GM18951 (cell line): ENCODE results near the gene ELP2.
"Not testable (repeated sequence)": the region's sequence is repeated elsewhere in the genome, so short reads cannot be mapped to it uniquely, and the experiment has no call there.

Experiments
- POLR2A ChIP-seq: IDR thresholded peaks from 4 replicates; pipeline ENCODE4 v1.6.1; 2011; ENCODE audit warnings: mild to moderate bottlenecking; ENCODE audit not compliant: insufficient read length, insufficient read depth; ENCODE audit errors: extremely low read depth
- in situ Hi-C: fragments of 300-500 bp; cut with MboI; formaldehyde crosslinking; loops from one replicate; pipeline ENCODE4 v1.12.0; 2022; ENCODE audit warnings: low sequenced_read_pairs, mixed read lengths, inconsistent platforms; ENCODE audit not compliant: unreplicated experiment

The ELP2 gene

DNA sequence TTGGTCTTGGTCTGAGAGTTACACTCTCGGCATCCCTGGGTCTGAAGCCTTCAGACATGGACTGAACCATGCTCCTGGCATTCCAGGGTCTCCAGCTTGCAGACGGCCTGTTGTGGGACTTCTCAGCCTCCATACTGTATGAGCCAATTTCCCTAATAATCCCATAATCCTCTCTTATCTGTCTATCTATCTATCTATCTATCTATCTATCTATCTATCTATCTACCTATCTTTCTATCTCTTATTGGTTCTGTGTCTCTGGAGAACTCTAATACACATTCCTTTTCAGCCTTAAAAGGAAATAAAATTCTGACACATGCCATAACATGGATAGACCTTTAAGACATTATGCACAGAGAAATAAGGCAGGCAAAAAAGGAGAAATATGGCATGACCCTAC is 24.9 kb upstream of the ELP2 start:
- in situ Hi-C loops = no loop called here

DNA sequence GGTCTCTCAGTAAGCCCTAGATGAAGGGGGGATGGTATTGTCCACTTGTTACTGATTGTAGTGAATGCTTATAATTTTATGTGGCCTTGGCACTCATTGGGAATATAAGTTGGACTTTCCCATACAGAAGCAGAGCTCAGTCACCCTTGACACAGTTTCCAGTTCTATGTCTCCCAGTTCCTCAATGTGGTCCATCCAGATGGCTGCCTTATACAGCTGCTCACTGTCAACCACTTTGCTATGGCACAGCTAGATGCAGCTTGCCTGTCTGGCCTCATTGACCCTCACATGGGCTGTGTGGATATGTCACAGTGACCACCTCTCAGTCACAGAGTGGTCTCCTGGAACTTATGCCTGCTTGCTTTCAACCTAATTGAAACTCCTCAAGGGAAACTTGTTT is 22.2 kb upstream of the ELP2 start:
- no peak for TF ChIP-seq POLR2A
- in situ Hi-C loops = no loop called here

More for the DNA sequence above, 24.9 kb upstream of the ELP2 start:
- no peak for TF ChIP-seq POLR2A

DNA sequence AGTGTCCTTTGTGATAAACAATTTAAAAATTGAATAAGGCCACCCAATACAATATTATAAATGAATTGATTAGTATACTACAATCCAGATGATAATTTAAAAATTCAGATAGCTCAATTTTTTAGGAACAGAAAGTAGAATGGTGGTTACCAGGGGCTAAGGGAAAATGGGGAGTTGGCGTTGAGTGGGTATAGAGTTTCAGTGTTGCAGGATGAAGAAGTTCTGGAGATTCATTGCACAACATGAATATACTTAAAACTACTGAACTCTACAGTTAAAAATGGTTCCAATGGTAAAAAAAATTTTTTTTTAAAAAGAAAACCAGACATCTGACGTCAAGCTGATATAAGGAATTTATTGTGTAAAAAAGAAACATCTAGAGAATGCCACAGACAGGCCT is 21.5 kb upstream of the ELP2 start:
- in situ Hi-C loops = no loop called here
- TF ChIP-seq POLR2A = no peak

DNA sequence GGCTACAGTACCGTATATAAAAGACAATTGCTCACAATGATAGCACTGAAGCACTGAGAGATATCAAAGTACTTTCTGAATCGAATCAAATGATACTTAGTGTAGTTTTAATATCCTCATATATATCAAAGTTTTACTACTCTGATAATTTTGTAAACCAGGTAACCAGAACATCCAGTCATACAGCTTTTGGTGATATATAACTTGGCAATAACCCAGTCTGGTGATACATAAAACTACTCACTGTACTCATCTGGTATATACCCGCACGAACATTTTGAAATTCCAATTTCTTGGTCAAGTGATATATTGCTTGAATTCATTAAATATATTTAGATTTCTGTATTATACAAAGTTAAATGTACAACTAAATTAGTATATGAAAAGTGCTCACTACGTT is 21.1 kb upstream of the ELP2 start:
- in situ Hi-C loops = no loop called here

DNA sequence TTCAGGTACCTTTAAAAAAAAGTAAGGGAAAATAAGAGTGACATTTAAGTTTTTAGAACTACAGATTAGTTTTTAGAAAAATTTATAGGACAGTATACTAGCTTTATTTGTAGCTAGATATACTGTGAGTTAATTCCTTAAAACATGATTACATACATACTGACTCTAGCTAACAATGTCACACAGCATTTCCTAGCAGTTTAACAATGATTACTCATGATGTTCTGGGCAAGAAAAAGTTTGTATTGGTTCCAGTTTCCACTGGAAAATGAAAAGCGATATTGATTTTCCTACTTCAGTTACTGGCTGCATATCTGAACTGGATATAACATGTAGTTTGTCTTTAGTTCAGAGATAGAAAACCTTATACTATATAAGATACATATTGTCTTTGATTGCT is 20.0 kb upstream of the ELP2 start:
- no peak for TF ChIP-seq POLR2A
- in situ Hi-C loops = no loop called here

More for the DNA sequence above, 21.1 kb upstream of the ELP2 start:
- no peak for TF ChIP-seq POLR2A

DNA sequence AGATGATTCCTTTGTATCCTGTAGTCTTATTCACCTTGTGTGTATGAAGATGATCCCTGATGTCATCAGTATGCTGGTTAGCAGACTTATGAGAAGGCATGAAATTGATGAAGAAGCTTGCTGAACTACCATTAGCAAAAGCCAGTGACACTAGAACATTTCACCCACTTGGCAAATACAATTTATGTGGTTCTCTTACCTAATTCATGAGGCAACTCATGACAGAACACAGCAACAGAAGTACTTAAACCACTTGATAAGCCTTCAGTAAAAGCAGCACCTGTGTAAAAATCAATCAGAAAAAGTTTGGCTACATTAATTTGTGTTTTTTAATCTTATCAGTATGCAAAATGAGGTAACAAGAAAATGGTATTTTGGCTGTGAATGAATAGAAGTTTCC is 17.4 kb upstream of the ELP2 start:
- in situ Hi-C loops = no loop called here
- no peak for TF ChIP-seq POLR2A

DNA sequence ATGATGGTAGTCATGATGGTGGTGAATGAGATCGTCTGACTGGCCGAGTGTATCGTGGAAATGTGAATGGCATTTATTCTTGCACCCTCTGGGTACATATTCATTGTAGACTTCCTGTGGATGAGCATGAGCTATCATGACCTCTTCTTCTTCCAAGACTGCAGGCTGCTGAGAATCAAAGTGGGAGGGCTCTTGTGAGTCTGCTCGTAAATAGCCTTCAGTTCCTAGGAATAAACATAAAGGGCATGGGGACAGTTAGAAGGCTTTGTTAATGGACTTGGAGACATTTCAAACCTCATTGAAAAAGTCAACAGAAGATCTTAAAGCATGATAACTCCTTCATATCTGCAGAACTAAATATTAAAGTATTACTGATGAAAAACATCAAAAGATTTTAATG is 15.4 kb upstream of the ELP2 start:
- TF ChIP-seq POLR2A = no peak
- in situ Hi-C loops = no loop called here

DNA sequence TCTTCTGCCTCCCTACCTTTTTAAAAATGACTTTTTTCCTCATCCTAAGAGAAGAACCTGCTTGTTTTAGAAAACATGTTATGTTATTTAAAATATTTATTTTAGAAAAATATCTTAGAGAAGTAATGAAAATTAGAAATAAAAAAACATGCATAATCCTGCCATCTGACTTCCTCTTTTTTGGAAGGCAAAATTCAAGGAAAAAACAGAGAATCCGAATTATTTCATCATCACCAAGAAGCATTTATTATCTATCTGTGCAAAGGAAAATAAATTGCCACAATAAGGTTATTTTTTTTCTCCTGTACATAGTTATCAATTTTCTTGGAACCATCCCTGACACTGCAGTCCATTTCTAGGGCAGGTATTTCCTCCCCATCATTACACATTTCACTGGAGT is 15.0 kb upstream of the ELP2 start:
- in situ Hi-C loops = no loop called here
- no peak for TF ChIP-seq POLR2A

DNA sequence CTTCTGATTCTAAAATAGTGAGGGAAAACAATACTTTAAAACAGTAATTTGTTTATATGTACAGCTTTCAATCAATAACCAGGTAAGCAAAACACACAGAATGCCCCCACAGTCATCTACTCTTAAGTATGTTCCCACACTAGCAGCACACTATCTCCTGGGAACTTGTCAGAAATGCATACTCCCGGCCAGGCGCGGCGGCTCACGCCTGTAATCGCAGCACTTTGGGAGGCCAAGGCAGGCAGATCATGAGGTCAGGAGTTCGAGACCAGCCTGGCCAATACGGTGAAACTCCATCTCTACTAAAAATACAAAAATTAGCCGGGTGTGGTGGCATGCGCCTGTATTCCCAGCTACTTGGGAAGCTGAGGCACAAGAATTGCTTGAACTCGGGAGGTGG is 12.9 kb upstream of the ELP2 start:
- in situ Hi-C loops = not testable (repeated sequence)

DNA sequence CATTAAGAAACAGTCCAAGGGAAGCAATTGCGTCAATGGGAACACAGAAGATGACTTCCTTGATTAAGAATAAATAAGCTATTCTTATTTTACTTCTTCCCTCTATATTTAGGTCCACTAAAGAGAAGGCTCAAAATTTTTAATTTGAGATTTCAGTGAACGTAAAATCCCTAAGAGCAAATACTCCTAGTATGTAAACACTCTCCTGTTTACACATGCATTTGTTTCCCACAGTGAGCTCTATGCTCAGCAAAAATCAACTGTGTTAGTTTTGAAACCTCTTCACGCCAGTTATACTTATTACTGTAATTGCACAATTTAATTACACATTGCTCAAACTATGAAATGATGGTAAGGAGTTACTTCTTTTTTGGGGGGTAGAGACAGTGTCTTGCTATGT is 9.4 kb upstream of the ELP2 start:
- no peak for TF ChIP-seq POLR2A
- in situ Hi-C loops = no loop called here

DNA sequence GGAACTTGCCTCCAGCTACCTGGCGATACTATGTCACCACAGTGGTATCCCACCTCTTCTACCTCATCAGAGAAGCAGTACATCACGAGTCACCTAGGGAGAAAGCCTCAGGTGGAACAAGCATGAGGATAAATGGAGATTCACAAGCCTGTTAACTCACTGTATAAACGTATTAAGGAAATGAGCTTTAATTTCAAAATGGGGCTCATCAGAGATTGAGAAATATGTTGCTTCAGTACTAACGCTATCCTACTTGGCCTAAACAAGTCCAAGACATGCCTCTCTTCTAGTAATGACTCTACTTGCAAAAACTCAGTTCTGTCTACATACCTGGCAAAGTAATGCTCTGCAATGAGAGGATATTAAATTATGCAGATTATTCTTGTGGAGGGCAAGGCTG is 4.9 kb upstream of the ELP2 start:
- in situ Hi-C loops = no loop called here
- no peak for TF ChIP-seq POLR2A

DNA sequence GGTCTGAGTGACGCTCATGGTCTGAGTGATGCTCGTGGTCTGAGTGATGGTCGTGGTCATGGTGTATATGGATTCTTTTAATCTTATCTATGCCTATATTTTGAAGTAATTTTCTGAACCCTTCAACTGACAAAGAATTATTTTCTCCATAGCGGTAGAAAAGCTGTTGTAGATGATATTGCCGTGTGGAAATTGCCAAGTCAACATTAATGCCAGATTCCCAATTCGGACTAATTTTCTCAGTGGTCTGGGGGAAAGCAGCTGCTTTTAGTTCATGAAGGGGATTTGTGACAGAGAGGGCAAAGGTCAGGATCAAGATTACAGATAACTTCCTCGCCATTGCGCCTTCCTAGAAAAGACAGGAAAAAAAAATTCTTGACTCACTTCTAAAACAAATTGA is 3.0 kb upstream of the ELP2 start:
- no peak for TF ChIP-seq POLR2A
- in situ Hi-C loops = no loop called here

DNA sequence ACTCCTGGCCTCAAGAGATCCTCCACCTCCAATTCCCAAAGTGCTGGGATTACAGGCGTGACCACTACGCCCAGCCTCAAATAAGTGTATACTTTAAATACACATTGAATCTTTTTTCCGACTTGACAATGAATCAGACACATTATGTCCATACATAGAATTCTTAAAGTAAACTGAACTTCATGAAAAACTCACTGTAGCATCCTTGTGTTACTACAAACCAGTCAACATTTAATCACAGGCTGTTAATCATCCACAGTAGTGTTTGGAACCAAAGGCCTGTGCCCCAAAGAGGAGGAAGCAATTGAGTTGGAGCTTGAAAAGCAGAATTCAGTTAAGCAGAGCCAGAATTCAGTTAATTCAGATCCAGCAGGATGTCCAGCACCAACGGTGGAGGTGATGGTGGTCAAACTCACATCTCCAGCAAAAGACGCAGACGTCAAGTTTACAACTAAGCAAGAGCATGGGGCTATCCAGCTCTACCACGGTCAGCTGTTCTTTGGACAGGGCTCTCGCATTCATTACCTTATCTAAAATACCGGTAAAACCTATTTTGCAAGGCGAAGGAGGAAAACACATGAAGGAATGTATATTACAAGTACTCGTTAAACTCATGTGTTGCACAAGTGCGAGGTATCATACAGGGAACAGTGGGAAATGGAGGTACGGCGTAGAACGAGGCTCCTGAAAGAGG is 1.7 kb upstream of the ELP2 start:
- TF ChIP-seq POLR2A = no peak
- in situ Hi-C loops = no loop called here

DNA sequence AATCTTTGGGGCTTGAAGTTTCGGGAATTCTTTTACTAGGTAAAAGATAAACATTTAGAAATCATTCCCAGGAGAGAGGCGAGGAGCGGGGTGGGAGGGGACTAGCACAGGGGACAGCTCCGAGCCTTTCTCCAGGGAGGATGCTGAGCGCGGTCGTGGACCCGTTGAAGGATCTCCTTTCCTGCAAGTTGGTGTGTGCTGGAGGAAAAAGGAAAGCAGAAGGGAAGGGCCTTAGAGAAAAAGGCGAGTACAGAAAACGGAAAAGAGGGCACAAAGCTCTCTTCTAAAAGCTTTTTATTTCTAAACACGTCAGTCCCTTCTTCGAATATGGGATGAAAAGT is 1.2 kb upstream of the ELP2 start:
- no peak for TF ChIP-seq POLR2A
- in situ Hi-C loops = no loop called here

DNA sequence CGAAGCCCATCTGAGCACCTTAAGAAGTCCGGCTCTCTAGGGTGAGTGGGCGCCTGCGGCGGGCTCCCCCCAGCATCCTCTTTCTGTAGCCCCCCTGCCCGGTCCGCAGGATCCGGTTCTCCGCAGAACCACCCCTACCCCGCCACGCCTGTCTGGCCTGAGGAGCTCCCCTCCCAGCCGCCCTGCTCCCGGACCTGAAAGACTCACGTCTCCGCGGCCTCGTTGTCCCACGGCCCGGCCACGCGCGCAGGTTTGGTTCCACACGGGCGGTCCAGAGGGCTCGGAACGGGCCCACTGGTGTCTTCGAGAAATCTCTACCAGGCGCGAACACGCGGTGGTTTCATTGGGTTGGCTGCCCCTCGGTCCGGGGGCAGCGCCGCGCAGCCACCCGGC is 796 bp upstream of the ELP2 start:
- in situ Hi-C loops = no loop called here
- TF ChIP-seq POLR2A = peak; percentile 67

DNA sequence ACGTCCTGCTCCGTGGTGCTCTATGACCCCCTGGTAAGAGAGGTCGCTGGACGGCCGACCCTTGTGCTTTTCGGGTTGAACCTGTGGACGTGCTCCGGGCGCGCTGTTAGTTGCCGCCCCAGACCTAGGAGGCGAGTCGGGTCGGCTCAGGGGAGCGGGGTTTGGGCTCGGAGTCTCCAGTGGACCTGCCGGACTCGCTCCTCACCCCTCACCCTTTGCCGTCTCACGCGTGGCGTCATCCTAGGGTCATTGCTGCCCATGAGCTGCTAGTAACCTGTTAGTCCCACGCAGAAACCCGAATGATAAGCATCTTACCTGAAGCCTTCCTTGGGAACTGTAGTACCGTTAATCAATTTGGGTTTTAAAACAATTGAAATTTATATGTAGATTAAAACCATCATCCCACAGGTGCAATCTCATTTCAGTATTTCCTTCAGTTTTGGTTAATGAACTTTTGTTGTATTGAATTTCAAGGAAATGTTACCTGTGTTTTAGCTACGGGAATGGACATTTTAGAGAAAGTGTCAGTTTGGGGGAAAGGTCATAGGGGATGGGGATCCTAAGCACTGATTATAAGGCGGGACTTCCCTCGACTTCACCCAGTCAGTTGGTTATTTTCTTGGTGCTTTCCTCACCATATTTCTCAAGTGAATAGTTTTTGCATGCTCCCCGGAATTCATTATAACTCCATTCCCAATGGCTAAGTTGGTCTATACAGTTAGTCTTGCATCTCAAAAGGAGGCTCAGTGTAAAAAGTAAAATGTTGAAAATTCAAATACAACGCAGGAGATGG is 536 bp downstream of the ELP2 start:
- TF ChIP-seq POLR2A = no peak
- in situ Hi-C loops = no loop called here
